K562 (cell line): ENCODE data around the gene IL1F10. TPM values are rescaled to one million over a fixed set of nuclear protein-coding genes. Genes with fewer than 3 reads are reported as not detected.

ENCODE experiments used
- ATAC-seq: fragments of 200-7000 bp; cut with Tn5 transposase; 3 replicates; pipeline ENCODE4 v1.9.1; 2020; ENCODE audit warnings: moderate library complexity
- BruUV-seq: library from RNA; stranded (reverse); fragments of 400-500 nt; replicated peaks from 2 replicates; lab custom pipeline; 2021; lab: Mats Ljungman, UMichigan
- CTCF ChIA-PET: fragments of 300-600 bp; formaldehyde crosslinking; extraction: SDS; loops from one replicate; lab custom pipeline; 2021; ENCODE audit warnings: low intra/inter-chr PET ratio; lab: Yijun Ruan, JAX
- POLR2A ChIA-PET: fragments of 300-600, 350-650 bp; sonication (Branson Sonifier 250); formaldehyde crosslinking; extraction: SDS; loops from one replicate; lab custom pipeline; 2021; ENCODE audit warnings: antibody characterized with exemption, inconsistent platforms; lab: Yijun Ruan, JAX
- DNase-seq, 4 experiments: peaks; one replicate each; pipeline versions ENCODE4 v3.0.0 to v3.0.0-alpha.2; 2011 to 2018; ENCODE audit warnings: low spot score in 3 of 4, mixed read lengths in 3 of 4; ENCODE audit errors: extremely low read depth in 1 of 4
- FAIRE-seq: peaks from 2 replicates; lab custom pipeline; 2011; peaks lifted over from hg19 to GRCh38; lab: Jason Lieb, UNC
- H2AFZ ChIP-seq: 2 replicates; pipeline ENCODE4 v1.6.0; 2011; ENCODE audit warnings: low read depth, low read length, control low read depth, inconsistent platforms
- H3K27ac ChIP-seq: fragments of 200-600 bp; 3 replicates; pipeline ENCODE4 v1.8.0; 2011; ENCODE audit warnings: low read depth, mild to moderate bottlenecking, control low read depth, inconsistent platforms, low read length, moderate library complexity, mixed read lengths; ENCODE audit errors: extremely low read depth
- H3K27me3 ChIP-seq, 2 experiments: fragments of 300-600 bp in 1 of 2; 2 replicates in 1 of 2; 3 replicates in 1 of 2; pipeline versions ENCODE4 v1.6.0 to v1.8.0; 2011; ENCODE audit warnings: inconsistent platforms in 2 of 2, low read length in 2 of 2, mild to moderate bottlenecking in 1 of 2, mixed read lengths in 1 of 2, moderate library complexity in 1 of 2; ENCODE audit not compliant: control insufficient read depth in 2 of 2, insufficient read depth in 2 of 2
- H3K36me3 ChIP-seq: fragments of 300-600 bp; 3 replicates; pipeline ENCODE4 v1.8.0; 2011; ENCODE audit warnings: mild to moderate bottlenecking, low read length, inconsistent platforms; ENCODE audit not compliant: control insufficient read depth, insufficient read depth
- H3K4me1 ChIP-seq, 2 experiments: fragments of 200-600 bp in 1 of 2; replicated peaks in 1 of 2; 2 replicates in 1 of 2; 3 replicates in 1 of 2; pipeline versions ENCODE4 v1.5.1 to v1.8.0; 2011; ENCODE audit warnings: inconsistent platforms in 2 of 2, low read length in 2 of 2, mild to moderate bottlenecking in 1 of 2, mixed read lengths in 1 of 2, moderate library complexity in 1 of 2; ENCODE audit not compliant: control insufficient read depth in 2 of 2, insufficient read depth in 2 of 2
- H3K4me2 ChIP-seq: 2 replicates; pipeline ENCODE4 v1.6.1; 2011; ENCODE audit warnings: low read length, control low read depth, inconsistent platforms, mixed read lengths; ENCODE audit not compliant: insufficient read depth
- H3K4me3 ChIP-seq: fragments of 200-600 bp; sonication (generic), shearing (Covaris generic); 2 replicates; pipeline ENCODE4 v1.5.1; 2016; ENCODE audit warnings: control low read depth, inconsistent platforms
- H3K79me2 ChIP-seq: fragments of 200-600 bp; 3 replicates; pipeline ENCODE4 v1.8.0; 2011; ENCODE audit warnings: low read length, inconsistent platforms; ENCODE audit not compliant: control insufficient read depth, insufficient read depth
- H3K9ac ChIP-seq, 2 experiments: 2 replicates each; pipeline versions ENCODE4 v1.6.0 to v1.6.1; 2011; ENCODE audit warnings: low read depth in 2 of 2, low read length in 2 of 2, control low read depth in 1 of 2, inconsistent platforms in 1 of 2, mild to moderate bottlenecking in 1 of 2, mixed read lengths in 1 of 2; ENCODE audit not compliant: insufficient read depth in 1 of 2
- H3K9me1 ChIP-seq: one replicate; pipeline ENCODE4 v1.6.0; 2011; ENCODE audit warnings: inconsistent platforms, mild to moderate bottlenecking, low read length, moderate library complexity; ENCODE audit not compliant: control insufficient read depth, insufficient read depth
- H3K9me3 ChIP-seq: replicated peaks from 2 replicates; pipeline ENCODE4 v1.5.1; 2011; ENCODE audit warnings: low read depth, low read length, inconsistent platforms; ENCODE audit not compliant: control insufficient read depth, insufficient read depth
- H4K20me1 ChIP-seq: replicated peaks from 2 replicates; pipeline ENCODE4 v1.6.1; 2011; ENCODE audit warnings: low read length, inconsistent platforms, mixed read lengths; ENCODE audit not compliant: control insufficient read depth, insufficient read depth
- C11orf30 ChIP-seq: fragments of 450-650 bp; IDR thresholded peaks from 2 replicates; pipeline ENCODE4 v1.6.1; 2016; ENCODE audit warnings: low read depth, mild to moderate bottlenecking
- CBFA2T2 ChIP-seq: fragments of 450-650 bp; conservative IDR thresholded peaks from 2 replicates; pipeline ENCODE4 v1.6.1; 2017; ENCODE audit warnings: mild to moderate bottlenecking
- EWSR1 ChIP-seq: fragments of 450-650 bp; IDR thresholded peaks from 2 replicates; pipeline ENCODE4 v1.6.1; 2018; ENCODE audit warnings: borderline replicate concordance, mild to moderate bottlenecking, low read depth, moderate library complexity; ENCODE audit not compliant: partially characterized antibody
- MAFF ChIP-seq: IDR thresholded peaks from 2 replicates; pipeline ENCODE4 v1.6.1; 2012; ENCODE audit warnings: low read length, improper control_type of control experiment
- MAFG ChIP-seq: fragments of 450-650 bp; conservative IDR thresholded peaks from 2 replicates; pipeline ENCODE4 v1.6.1; 2016; ENCODE audit warnings: missing genetic modification characterization, missing compliant biosample characterization
- MAFK ChIP-seq: IDR thresholded peaks from 2 replicates; pipeline ENCODE4 v1.6.1; 2011; ENCODE audit warnings: low read length, improper control_type of control experiment
- MTA3 ChIP-seq: fragments of 450-650 bp; formaldehyde crosslinking; IDR thresholded peaks from 2 replicates; pipeline ENCODE4 v1.6.1; 2017; ENCODE audit warnings: mild to moderate bottlenecking, borderline replicate concordance
- MXI1 ChIP-seq: IDR thresholded peaks from 2 replicates; pipeline ENCODE4 v1.6.1; 2011; ENCODE audit warnings: low read depth, mild to moderate bottlenecking, improper control_type of control experiment, low read length
- NFE2L1 ChIP-seq: fragments of 450-650 bp; IDR thresholded peaks from 2 replicates; pipeline ENCODE4 v1.6.1; 2016; ENCODE audit warnings: missing genetic modification characterization, low read depth, mild to moderate bottlenecking, missing compliant biosample characterization, moderate library complexity, borderline replicate concordance
- NR2F6 ChIP-seq: fragments of 450-650 bp; formaldehyde crosslinking; IDR thresholded peaks from 2 replicates; pipeline ENCODE4 v1.4.0; 2020; ENCODE audit warnings: mild to moderate bottlenecking
- RAD21 ChIP-seq, 2 experiments: fragments of 250-450 bp in 1 of 2; fragments of 450-650 bp in 1 of 2; sonication (Bioruptor Pico) in 1 of 2; formaldehyde crosslinking in 1 of 2; IDR thresholded peaks in 1 of 2; conservative IDR thresholded peaks in 1 of 2; 2 replicates each; pipeline versions ENCODE4 v1.4.0 to v1.8.0; 2020 to 2022; ENCODE audit warnings: mild to moderate bottlenecking in 2 of 2, moderate library complexity in 1 of 2
- RFX7 ChIP-seq: fragments of 250-450 bp; sonication (Bioruptor Pico); IDR thresholded peaks from 2 replicates; pipeline ENCODE4 v1.5.1; 2021; ENCODE audit warnings: mild to moderate bottlenecking
- RHOXF2B ChIP-seq: fragments of 250-450 bp; sonication (Bioruptor Pico); conservative IDR thresholded peaks from 2 replicates; pipeline ENCODE4 v1.5.1; 2021
- SPI1 ChIP-seq: IDR thresholded peaks from 2 replicates; pipeline ENCODE4 v1.6.1; 2011; ENCODE audit warnings: low read depth, low read length, control low read depth, borderline replicate concordance
- ZC3H11A ChIP-seq: IDR thresholded peaks from 2 replicates; pipeline ENCODE4 v1.6.1; 2012; ENCODE audit warnings: low read depth, low read length, improper control_type of control experiment
- ZNF12 ChIP-seq: sonication (generic); formaldehyde crosslinking; IDR thresholded peaks from 2 replicates; pipeline ENCODE4 v1.4.0; 2020; ENCODE audit warnings: mild to moderate bottlenecking, missing genetic modification reagents
- ZNF184 ChIP-seq: sonication (generic); formaldehyde crosslinking; IDR thresholded peaks from 2 replicates; pipeline ENCODE4 v1.5.0; 2020; ENCODE audit warnings: missing genetic modification reagents
- ZNF224 ChIP-seq: sonication (generic); formaldehyde crosslinking; IDR thresholded peaks from 2 replicates; pipeline ENCODE4 v1.8.0; 2022; ENCODE audit warnings: mild to moderate bottlenecking, missing genetic modification reagents
- ZNF316 ChIP-seq: fragments of 450-650 bp; IDR thresholded peaks from 2 replicates; pipeline ENCODE4 v1.6.1; 2016
- WGBS: fragments of 100-300 bp; shearing (Covaris generic); methylation state at CpG from one replicate; pipeline ENCODE4 v1.1.6; 2016; ENCODE audit warnings: low coverage, mixed read lengths; ENCODE audit not compliant: insufficient coverage; ENCODE audit errors: missing lambda C conversion rate; 5-methylcytosine and 5-hydroxymethylcytosine counted together
- in situ Hi-C: fragments of 300-500 bp; cut with MboI; formaldehyde crosslinking; loops from 4 replicates; pipeline ENCODE4 v1.15.0; 2018; ENCODE audit warnings: inconsistent platforms, mixed read lengths
- intact Hi-C: fragments of 100-400 bp; cut with micrococcal nuclease; formaldehyde crosslinking; loops from 2 replicates; pipeline ENCODE4 v1.14.2; 2022
- polyA plus RNA-seq, 8 experiments: library from polyadenylated mRNA; depleted of rRNA in 4 of 8; stranded (reverse) in 5 of 8; unstranded in 3 of 8; fragments of >200 nt; fragmentation: Nextera tagmentation in 2 of 8; fragmentation: Illumina TruSeq in 1 of 8; extraction: Ambion mirVana in 2 of 8; extraction: Trizol in 1 of 8; gene quantifications; 2 replicates each; pipeline versions ENCODE4 v1.2.1 to v1.2.3, GENCODE V29; 2011 to 2014; ENCODE audit warnings: inconsistent platforms in 1 of 8, missing spikeins in 1 of 8
- total RNA-seq, 7 experiments: library from RNA; depleted of rRNA in 6 of 7; stranded (reverse); fragments of >200 nt in 6 of 7; fragmentation: Illumina TruSeq in 2 of 7; extraction: Trizol in 2 of 7; gene quantifications; 2 replicates each; pipeline versions ENCODE4 v1.2.1 to v1.2.3, GENCODE V29; 2011 to 2021; ENCODE audit warnings: low replicate concordance in 1 of 7
- TF ChIP-seq, protein P1 (sequence below): fragments of 450-650 bp; IDR thresholded peaks from 2 replicates; pipeline ENCODE4 v1.6.1; 2016; ENCODE audit warnings: missing biosample characterization, missing genetic modification characterization
- TF ChIP-seq, protein P2 (sequence below): sonication (generic); formaldehyde crosslinking; IDR thresholded peaks from 2 replicates; pipeline ENCODE4 v1.8.1; 2022; ENCODE audit warnings: missing genetic modification reagents
- TF ChIP-seq, protein P3 (sequence below): sonication (generic); formaldehyde crosslinking; IDR thresholded peaks from 2 replicates; pipeline ENCODE4 v1.8.1; 2023; ENCODE audit warnings: mild to moderate bottlenecking, missing genetic modification reagents

Gene IL1F10
- total and polyA plus RNA-seq, 9 of the 15 experiments (the other 6 are each of a cell fraction or from before 2014, with no cell fraction given): not detected

DNA sequence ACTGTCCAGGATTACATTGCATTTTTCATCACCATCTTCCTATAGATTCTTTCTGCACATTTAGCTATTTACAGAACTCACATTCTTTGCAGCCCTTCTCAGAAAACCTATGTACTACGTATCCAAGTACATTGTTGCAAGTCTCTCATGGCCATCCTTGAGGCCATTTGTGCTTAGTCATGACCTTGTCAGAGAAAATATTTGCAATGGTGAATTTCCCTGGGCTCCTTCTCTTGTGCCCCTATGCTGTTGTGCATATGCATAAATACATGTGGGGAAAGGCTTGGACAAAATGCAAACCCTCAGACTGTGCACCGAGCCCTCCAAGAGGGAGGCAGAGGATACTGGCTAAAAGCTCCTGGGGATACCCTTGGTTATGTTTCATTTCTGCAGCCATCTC is 43.0 kb upstream of the IL1F10 start:
- Histone ChIP-seq H3K27me3 (no peaks in the 10 kb centered on the region), H4K20me1 (no peaks in the 10 kb centered on the region), H3K4me1 (peaks cover 0 to 6% of the 10 kb centered on the region in 2 experiments; a peak in 1 of 5 replicates), H3K4me2 (no peak overlapping the region), H3K36me3 (no peaks in the 10 kb centered on the region), H3K4me3 (no peak overlapping the region), H2AFZ (no peak overlapping the region; the same call in 1 of the 2 replicates), H3K27ac (no peak overlapping the region), H3K9me3 (no peaks in the 10 kb centered on the region), H3K9ac (no peak overlapping the region), H3K79me2 (no peaks in the 10 kb centered on the region), H3K9me1 (no peaks in the 10 kb centered on the region)
- ChIA-PET POLR2A (no interaction called here), CTCF (no interaction called here)
- in situ Hi-C loops: no loop called here
- DNase-seq: no peak
- no TSS peak for BruUV-seq
- intact Hi-C loops: no loop called here
- WGBS: 9% methylated on average over 2 of the region's 2 CpGs
- ATAC-seq: no peak
- FAIRE-seq: no peak
- TF ChIP-seq C11orf30 (peak; percentile 88), CBFA2T2 (no peak), MAFG (peak; percentile 95), NR2F6 (CRISPR knock-in tag) (no peak), ZC3H11A (no peak), RHOXF2B (no peak), NFE2L1 (tag) (peak; percentile 55; the same call in 1 of the 2 replicates), ZNF184 (CRISPR knock-in tag) (no peak), SPI1 (no peak), MAFK (peak; percentile 56; the same call in 1 of the 2 replicates), MAFF (peak; percentile 66; the same call in 1 of the 2 replicates), MXI1 (no peak), ZNF224 (CRISPR knock-in tag) (no peak), EWSR1 (no peak), RAD21 (CRISPR knock-in tag; conservative IDR thresholded peaks at IDR 0.05 in 1 of 2, IDR thresholded peaks at IDR 0.05 in 1 of 2) (no peak), ZNF12 (CRISPR knock-in tag) (no peak), ZNF316 (peak; percentile 88), RFX7 (CRISPR knock-in tag) (no peak), MTA3 (no peak)
- TF ChIP-seq, protein P1, sequence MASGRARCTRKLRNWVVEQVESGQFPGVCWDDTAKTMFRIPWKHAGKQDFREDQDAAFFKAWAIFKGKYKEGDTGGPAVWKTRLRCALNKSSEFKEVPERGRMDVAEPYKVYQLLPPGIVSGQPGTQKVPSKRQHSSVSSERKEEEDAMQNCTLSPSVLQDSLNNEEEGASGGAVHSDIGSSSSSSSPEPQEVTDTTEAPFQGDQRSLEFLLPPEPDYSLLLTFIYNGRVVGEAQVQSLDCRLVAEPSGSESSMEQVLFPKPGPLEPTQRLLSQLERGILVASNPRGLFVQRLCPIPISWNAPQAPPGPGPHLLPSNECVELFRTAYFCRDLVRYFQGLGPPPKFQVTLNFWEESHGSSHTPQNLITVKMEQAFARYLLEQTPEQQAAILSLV (tag): no peak
- TF ChIP-seq, protein P2, sequence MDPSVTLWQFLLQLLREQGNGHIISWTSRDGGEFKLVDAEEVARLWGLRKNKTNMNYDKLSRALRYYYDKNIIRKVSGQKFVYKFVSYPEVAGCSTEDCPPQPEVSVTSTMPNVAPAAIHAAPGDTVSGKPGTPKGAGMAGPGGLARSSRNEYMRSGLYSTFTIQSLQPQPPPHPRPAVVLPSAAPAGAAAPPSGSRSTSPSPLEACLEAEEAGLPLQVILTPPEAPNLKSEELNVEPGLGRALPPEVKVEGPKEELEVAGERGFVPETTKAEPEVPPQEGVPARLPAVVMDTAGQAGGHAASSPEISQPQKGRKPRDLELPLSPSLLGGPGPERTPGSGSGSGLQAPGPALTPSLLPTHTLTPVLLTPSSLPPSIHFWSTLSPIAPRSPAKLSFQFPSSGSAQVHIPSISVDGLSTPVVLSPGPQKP (CRISPR knock-in tag): no peak
- TF ChIP-seq, protein P3, sequence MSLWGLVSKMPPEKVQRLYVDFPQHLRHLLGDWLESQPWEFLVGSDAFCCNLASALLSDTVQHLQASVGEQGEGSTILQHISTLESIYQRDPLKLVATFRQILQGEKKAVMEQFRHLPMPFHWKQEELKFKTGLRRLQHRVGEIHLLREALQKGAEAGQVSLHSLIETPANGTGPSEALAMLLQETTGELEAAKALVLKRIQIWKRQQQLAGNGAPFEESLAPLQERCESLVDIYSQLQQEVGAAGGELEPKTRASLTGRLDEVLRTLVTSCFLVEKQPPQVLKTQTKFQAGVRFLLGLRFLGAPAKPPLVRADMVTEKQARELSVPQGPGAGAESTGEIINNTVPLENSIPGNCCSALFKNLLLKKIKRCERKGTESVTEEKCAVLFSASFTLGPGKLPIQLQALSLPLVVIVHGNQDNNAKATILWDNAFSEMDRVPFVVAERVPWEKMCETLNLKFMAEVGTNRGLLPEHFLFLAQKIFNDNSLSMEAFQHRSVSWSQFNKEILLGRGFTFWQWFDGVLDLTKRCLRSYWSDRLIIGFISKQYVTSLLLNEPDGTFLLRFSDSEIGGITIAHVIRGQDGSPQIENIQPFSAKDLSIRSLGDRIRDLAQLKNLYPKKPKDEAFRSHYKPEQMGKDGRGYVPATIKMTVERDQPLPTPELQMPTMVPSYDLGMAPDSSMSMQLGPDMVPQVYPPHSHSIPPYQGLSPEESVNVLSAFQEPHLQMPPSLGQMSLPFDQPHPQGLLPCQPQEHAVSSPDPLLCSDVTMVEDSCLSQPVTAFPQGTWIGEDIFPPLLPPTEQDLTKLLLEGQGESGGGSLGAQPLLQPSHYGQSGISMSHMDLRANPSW (CRISPR knock-in tag): no peak
